Activated B cell treated with CpG ODN at 0.5 μM for 24 hours (primary cell): ENCODE results near the gene SLC25A19. TPM values are rescaled to one million over a fixed set of nuclear protein-coding genes. Genes with fewer than 3 reads are reported as not detected.

Experiments
- ATAC-seq: fragments of 200-7000 bp; cut with Tn5 transposase; one replicate; pipeline ENCODE4 v1.10.0; 2021; ENCODE audit warnings: low read depth, mild to moderate bottlenecking, moderate library complexity
- CTCF ChIA-PET: fragments of 350-600 bp; sonication (Branson Sonifier 250); formaldehyde crosslinking; loops from one replicate; lab custom pipeline; 2021; ENCODE audit warnings: antibody characterized with exemption; lab: Charles Lee
- POLR2A ChIA-PET: fragments of 350-600 bp; sonication (Branson Sonifier 250); formaldehyde crosslinking; loops from one replicate; lab custom pipeline; 2021; ENCODE audit warnings: antibody characterized with exemption; lab: Charles Lee
- DNase-seq: peaks from one replicate; pipeline ENCODE4 v3.0.0; 2022
- H3K27ac Mint-ChIP-seq: one replicate; pipeline ENCODE4 v1.8.0; 2020; ENCODE audit warnings: mixed read lengths
- H3K27me3 Mint-ChIP-seq: one replicate; pipeline ENCODE4 v1.8.0; 2021; ENCODE audit warnings: mixed read lengths
- H3K36me3 Mint-ChIP-seq: one replicate; pipeline ENCODE4 v1.8.0; 2021; ENCODE audit warnings: low read depth, mixed read lengths
- H3K4me1 Mint-ChIP-seq: one replicate; pipeline ENCODE4 v1.8.0; 2021; ENCODE audit warnings: mixed read lengths
- H3K4me3 Mint-ChIP-seq: one replicate; pipeline ENCODE4 v1.8.0; 2020; ENCODE audit warnings: mild to moderate bottlenecking, mixed read lengths
- H3K9me3 Mint-ChIP-seq: one replicate; pipeline ENCODE4 v1.8.0; 2020; ENCODE audit warnings: mixed read lengths
- CTCF ChIP-seq: fragments of 200-600 bp; IDR thresholded peaks from one replicate; pipeline ENCODE4 v1.8.0; 2022; ENCODE audit warnings: antibody characterized with exemption, mild to moderate bottlenecking
- intact Hi-C: fragments of 100-400 bp; cut with micrococcal nuclease; formaldehyde crosslinking; loops from one replicate; pipeline ENCODE4 v1.15.1; 2024
- total RNA-seq: library from RNA; stranded (reverse); gene quantifications from 2 replicates; pipeline ENCODE4 v1.2.3, GENCODE V29; 2022

The SLC25A19 gene
- total RNA-seq, 1 donor from 2014 or later = 96.7 TPM

DNA sequence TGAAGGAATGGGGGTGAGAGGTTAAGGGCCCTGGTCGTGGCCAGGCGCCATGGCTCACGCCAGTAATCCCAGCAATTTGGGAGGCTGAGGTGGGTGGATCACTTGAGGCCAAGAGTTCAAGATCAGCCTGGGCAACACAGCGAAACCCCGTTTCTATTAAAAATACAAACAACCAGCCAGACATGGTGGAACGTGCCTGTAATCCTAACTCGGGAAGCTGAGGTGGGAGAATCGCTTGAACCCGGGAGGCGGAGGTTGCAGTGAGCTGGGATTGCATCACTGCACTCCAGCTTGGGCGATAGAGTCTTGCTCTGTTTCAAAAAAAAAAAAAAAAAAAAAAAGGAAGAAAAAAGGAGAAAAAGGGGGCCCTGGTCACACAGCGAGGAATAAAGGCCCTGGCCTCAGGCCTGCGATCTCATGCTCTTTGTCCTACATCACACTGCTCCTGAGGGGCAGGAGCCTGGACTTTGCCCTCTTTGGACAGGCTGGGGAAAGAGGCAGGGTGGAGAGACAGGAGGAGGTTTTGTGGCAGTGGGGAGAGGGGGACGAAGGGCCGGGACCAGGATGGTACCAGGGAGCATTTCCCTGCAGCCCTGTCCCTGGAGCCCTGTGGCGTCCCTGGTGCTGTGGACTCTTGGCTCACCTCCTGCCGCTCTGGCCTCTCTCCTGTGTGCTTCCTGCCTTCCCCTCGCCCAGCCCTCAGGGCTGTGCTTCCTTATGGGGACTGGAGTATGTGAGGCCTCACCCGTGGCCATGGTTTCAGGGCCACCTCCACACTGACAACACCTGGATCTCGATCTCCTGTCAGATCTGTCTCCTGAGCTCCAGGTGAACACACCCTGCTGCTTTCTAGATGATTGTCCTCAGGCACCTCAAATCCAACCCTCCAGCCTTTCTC is 19.7 kb upstream of the SLC25A19 start:
- peak overlapping the region; percentile 28 for H3K27ac Mint-ChIP-seq
- ChIA-PET POLR2A (interaction anchor here (0.7 to 22.1 kb wide), 5 partner anchors 12 to 97 kb away, joined by 3 to 1048 read pairs (median 4); partner anchors contain the start of genes GRB2, MIF4GD and SLC25A19), CTCF (no interaction called here)
- ATAC-seq = no peak
- DNase-seq = no peak
- TF ChIP-seq CTCF = no peak
- H3K36me3 Mint-ChIP-seq = no peaks in the 10 kb centered on the region
- H3K4me3 Mint-ChIP-seq = no peak overlapping the region
- no peaks in the 10 kb centered on the region for H3K9me3 Mint-ChIP-seq
- intact Hi-C loops = no loop called here
- no peaks in the 10 kb centered on the region for H3K27me3 Mint-ChIP-seq
- peaks cover 41% of the 10 kb centered on the region for H3K4me1 Mint-ChIP-seq

GRCh38 chr17:75307957-75308731 is 18.9 kb upstream of the SLC25A19 start:
- DNase-seq (no peak), ATAC-seq (no peak)
- ChIA-PET CTCF (no interaction called here), POLR2A (interaction anchor here (1.2 to 22.1 kb wide), 3 partner anchors 11 to 86 kb away, joined by 3 to 1048 read pairs (median 7); partner anchors contain the start of gene SLC25A19)
- intact Hi-C loops = no loop called here
- Mint-ChIP-seq H3K27ac (peak overlapping the region; percentile 61), H3K27me3 (no peaks in the 10 kb centered on the region), H3K36me3 (no peaks in the 10 kb centered on the region), H3K4me1 (peaks cover 37% of the 10 kb centered on the region), H3K4me3 (no peak overlapping the region), H3K9me3 (no peaks in the 10 kb centered on the region)
- no peak for TF ChIP-seq CTCF

DNA sequence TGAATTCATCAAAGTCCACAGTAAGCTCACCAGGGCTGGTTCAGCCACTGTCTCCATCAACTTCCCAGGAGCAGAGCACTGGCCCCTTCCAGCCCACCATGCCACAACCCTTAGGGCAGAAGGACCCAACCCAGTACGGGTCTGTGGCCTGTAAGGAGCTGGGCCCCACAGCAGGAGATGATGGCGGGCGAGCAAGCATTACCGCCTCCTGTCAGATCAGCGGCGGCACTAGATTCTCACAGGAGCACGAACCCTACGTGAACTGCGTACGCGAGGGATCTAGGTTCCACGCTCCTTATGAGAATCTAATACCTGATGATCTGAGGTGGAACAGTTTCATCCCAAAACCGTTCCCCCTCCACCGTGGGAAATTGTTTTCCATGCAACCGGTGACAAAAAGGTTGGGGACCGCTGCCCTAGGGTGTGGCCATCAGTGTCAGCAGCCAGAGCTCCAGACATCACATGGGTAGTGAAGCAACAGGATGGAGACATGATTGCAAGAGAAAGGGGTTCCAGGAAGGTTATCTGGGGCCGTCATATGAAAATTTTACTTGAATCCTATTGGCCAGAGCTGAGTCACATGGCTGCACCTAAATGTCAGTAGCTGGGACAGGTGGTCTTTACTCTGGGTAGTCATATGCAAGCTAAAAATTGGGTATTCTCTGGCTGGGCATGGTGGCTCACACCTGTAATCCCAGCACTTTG is 12.4 kb upstream of the SLC25A19 start:
- H3K4me3 Mint-ChIP-seq = no peak overlapping the region
- H3K27ac Mint-ChIP-seq = peak overlapping the region; percentile 18
- CTCF ChIA-PET = interaction anchor here (1.0 to 1.2 kb wide), 2 partner anchors 11 to 111 kb away, joined by 3 read pairs; no protein-coding TSS in a partner anchor
- intact Hi-C loops = no loop called here
- H3K27me3 Mint-ChIP-seq = no peaks in the 10 kb centered on the region
- H3K36me3 Mint-ChIP-seq = peaks cover 4% of the 10 kb centered on the region
- H3K9me3 Mint-ChIP-seq = no peaks in the 10 kb centered on the region
- POLR2A ChIA-PET = interaction anchor here (0.9 to 17.5 kb wide), 2 partner anchors 12 to 16 kb away, joined by 3 to 1048 read pairs; partner anchors contain the start of gene SLC25A19
- DNase-seq = no peak
- peaks cover 38% of the 10 kb centered on the region for H3K4me1 Mint-ChIP-seq
- TF ChIP-seq CTCF = no peak
- ATAC-seq = no peak

DNA sequence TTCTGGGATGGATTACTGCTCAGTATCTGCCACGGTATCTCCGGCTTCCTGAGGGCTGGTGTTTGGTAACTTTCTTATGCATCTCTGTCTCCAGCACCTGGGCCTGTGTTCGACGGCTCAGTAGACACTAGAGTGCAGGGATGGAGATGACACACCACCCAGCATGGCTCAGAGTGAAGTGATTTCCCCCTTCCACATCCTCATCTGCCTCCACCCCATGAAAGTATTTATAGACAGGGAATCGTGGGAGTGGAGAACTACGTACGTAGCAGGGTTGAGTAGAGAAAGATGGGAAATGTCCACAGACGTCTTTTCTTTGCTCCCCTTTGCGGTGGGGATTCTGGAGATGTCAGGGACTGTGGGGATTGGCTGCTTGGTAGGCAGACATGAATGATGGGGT is 11.8 kb upstream of the SLC25A19 start:
- CTCF ChIA-PET = interaction anchor here (1.2 kb wide), 1 partner anchor 111 kb away, joined by 3 read pairs; no protein-coding TSS in a partner anchor
- intact Hi-C loops = no loop called here

More for the DNA sequence above, 11.8 kb upstream of the SLC25A19 start:
- H3K4me3 Mint-ChIP-seq = no peak overlapping the region
- H3K9me3 Mint-ChIP-seq = no peaks in the 10 kb centered on the region
- no peak for TF ChIP-seq CTCF
- H3K4me1 Mint-ChIP-seq = peaks cover 40% of the 10 kb centered on the region
- no peaks in the 10 kb centered on the region for H3K27me3 Mint-ChIP-seq
- peaks cover 4% of the 10 kb centered on the region for H3K36me3 Mint-ChIP-seq
- no peak for ATAC-seq
- peak overlapping the region; percentile 82 for H3K27ac Mint-ChIP-seq
- DNase-seq = no peak
- POLR2A ChIA-PET = interaction anchor here (17.5 kb wide), 1 partner anchor 16 kb away, joined by 1048 read pairs; no protein-coding TSS in a partner anchor
